Ishikawa (cell line): ENCODE results near the gene NOTCH1.

Experiments used
- CREB1 ChIP-seq: IDR thresholded peaks from 2 replicates; pipeline ENCODE4 v1.6.1; 2012; ENCODE audit warnings: low read depth
- EP300 ChIP-seq: IDR thresholded peaks from 2 replicates; pipeline ENCODE4 v1.6.1; 2012; ENCODE audit warnings: borderline replicate concordance
- TCF12 ChIP-seq: IDR thresholded peaks from 2 replicates; pipeline ENCODE4 v1.6.1; 2012; ENCODE audit warnings: low read depth
- TEAD4 ChIP-seq: IDR thresholded peaks from 2 replicates; pipeline ENCODE4 v1.6.1; 2012
- YY1 ChIP-seq: IDR thresholded peaks from 2 replicates; pipeline ENCODE4 v1.6.1; 2012; ENCODE audit warnings: low read depth
- TF ChIP-seq, protein P1 (sequence below): IDR thresholded peaks from 2 replicates; pipeline ENCODE4 v1.6.1; 2012; ENCODE audit warnings: low read depth, mild to moderate bottlenecking
- TF ChIP-seq, protein P2 (sequence below): IDR thresholded peaks from 2 replicates; pipeline ENCODE4 v1.6.1; 2012

DNA sequence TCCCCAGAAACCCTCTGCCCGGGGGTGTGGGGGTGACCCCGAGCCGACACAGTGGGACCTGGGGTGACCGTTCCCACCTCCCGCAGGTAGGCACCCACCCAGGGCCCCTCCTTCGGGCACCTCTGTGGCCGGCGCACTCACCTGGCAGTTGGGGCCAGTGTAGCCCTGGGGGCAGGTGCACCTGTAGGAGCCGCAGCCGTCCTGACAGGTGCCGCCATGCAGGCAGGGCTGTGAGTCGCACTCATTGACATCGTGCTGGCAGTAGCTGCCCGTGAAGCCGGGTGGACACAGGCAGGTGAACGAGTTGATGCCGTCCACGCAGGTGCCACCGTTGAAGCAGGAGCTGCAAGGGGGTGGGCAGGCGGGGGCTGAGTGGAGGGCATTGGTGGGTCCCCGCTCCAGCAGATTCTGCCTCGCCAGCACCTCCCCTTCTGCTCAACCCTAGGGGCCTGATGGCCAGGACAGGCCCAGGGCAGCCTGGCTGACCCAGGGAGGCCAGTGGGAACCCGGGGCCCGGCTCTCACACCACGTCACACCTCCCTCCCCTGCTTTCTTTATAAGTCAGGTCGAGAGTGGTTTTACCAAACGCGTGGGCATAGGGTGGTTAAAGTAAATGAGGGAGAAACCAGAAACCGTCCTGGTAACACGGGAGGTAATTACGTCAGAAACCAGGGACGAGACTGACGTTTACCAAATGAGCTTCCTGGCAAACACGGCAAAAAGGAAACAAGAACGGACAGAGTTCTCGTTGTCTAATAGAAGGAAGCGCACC, 36.9 kb downstream of the NOTCH1 start:
- TF ChIP-seq TEAD4 (no peak), TCF12 (no peak), EP300 (no peak), YY1 (no peak), CREB1 (no peak)
- TF ChIP-seq, protein P1, sequence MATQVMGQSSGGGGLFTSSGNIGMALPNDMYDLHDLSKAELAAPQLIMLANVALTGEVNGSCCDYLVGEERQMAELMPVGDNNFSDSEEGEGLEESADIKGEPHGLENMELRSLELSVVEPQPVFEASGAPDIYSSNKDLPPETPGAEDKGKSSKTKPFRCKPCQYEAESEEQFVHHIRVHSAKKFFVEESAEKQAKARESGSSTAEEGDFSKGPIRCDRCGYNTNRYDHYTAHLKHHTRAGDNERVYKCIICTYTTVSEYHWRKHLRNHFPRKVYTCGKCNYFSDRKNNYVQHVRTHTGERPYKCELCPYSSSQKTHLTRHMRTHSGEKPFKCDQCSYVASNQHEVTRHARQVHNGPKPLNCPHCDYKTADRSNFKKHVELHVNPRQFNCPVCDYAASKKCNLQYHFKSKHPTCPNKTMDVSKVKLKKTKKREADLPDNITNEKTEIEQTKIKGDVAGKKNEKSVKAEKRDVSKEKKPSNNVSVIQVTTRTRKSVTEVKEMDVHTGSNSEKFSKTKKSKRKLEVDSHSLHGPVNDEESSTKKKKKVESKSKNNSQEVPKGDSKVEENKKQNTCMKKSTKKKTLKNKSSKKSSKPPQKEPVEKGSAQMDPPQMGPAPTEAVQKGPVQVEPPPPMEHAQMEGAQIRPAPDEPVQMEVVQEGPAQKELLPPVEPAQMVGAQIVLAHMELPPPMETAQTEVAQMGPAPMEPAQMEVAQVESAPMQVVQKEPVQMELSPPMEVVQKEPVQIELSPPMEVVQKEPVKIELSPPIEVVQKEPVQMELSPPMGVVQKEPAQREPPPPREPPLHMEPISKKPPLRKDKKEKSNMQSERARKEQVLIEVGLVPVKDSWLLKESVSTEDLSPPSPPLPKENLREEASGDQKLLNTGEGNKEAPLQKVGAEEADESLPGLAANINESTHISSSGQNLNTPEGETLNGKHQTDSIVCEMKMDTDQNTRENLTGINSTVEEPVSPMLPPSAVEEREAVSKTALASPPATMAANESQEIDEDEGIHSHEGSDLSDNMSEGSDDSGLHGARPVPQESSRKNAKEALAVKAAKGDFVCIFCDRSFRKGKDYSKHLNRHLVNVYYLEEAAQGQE = no peak
- TF ChIP-seq, protein P2, sequence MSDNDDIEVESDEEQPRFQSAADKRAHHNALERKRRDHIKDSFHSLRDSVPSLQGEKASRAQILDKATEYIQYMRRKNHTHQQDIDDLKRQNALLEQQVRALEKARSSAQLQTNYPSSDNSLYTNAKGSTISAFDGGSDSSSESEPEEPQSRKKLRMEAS = no peak
